Ishikawa (cell line): ENCODE data around the gene DACT3.

ENCODE experiments used
- CEBPB ChIP-seq: IDR thresholded peaks from 2 replicates; pipeline ENCODE4 v1.6.1; 2012
- EP300 ChIP-seq: IDR thresholded peaks from 2 replicates; pipeline ENCODE4 v1.6.1; 2012; ENCODE audit warnings: borderline replicate concordance
- FOXM1 ChIP-seq: IDR thresholded peaks from 2 replicates; pipeline ENCODE4 v1.6.1; 2012; ENCODE audit warnings: low read depth, borderline replicate concordance
- MAX ChIP-seq: IDR thresholded peaks from 2 replicates; pipeline ENCODE4 v1.6.1; 2012
- NFIC ChIP-seq: IDR thresholded peaks from 2 replicates; pipeline ENCODE4 v1.6.1; 2012
- RAD21 ChIP-seq: IDR thresholded peaks from 2 replicates; pipeline ENCODE4 v1.6.1; 2012; ENCODE audit warnings: low read depth
- REST ChIP-seq: IDR thresholded peaks from 2 replicates; pipeline ENCODE4 v1.6.1; 2012; ENCODE audit warnings: low read depth, mild to moderate bottlenecking
- TAF1 ChIP-seq: IDR thresholded peaks from 2 replicates; pipeline ENCODE4 v1.6.1; 2012; ENCODE audit warnings: low read depth, mild to moderate bottlenecking
- TCF12 ChIP-seq: IDR thresholded peaks from 2 replicates; pipeline ENCODE4 v1.6.1; 2012; ENCODE audit warnings: low read depth
- TEAD4 ChIP-seq: IDR thresholded peaks from 2 replicates; pipeline ENCODE4 v1.6.1; 2012
- USF1 ChIP-seq: IDR thresholded peaks from 2 replicates; pipeline ENCODE4 v1.6.1; 2012
- YY1 ChIP-seq: IDR thresholded peaks from 2 replicates; pipeline ENCODE4 v1.6.1; 2012; ENCODE audit warnings: low read depth

GRCh38 chr19:46661735-46662592 is 982 bp upstream of the DACT3 start:
- TF ChIP-seq TAF1 (no peak), RAD21 (peak; percentile 97), USF1 (no peak), TEAD4 (no peak), YY1 (no peak), TCF12 (no peak), NFIC (no peak), EP300 (no peak), MAX (no peak), REST (no peak), CEBPB (no peak), FOXM1 (no peak)
